GM10847 (cell line): ENCODE results near the gene CCNJL.

Experiments used
- POLR2A ChIP-seq: IDR thresholded peaks from 2 replicates; pipeline ENCODE4 v1.6.1; 2011; ENCODE audit not compliant: insufficient read length; ENCODE audit errors: extremely low read depth

Gene CCNJL, protein sequence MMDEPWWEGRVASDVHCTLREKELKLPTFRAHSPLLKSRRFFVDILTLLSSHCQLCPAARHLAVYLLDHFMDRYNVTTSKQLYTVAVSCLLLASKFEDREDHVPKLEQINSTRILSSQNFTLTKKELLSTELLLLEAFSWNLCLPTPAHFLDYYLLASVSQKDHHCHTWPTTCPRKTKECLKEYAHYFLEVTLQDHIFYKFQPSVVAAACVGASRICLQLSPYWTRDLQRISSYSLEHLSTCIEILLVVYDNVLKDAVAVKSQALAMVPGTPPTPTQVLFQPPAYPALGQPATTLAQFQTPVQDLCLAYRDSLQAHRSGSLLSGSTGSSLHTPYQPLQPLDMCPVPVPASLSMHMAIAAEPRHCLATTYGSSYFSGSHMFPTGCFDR

GRCh38 chr5:160312134-160312959, at the start of gene CCNJL:
TSS of gene CCNJL (minus strand) at chr5:160312564. CDS start at chr5:160311923, 641 bp downstream.
- TF ChIP-seq POLR2A: no peak

GRCh38 chr5:160361624-160362228, 49.4 kb upstream of the CCNJL start:
- TF ChIP-seq POLR2A: no peak

DNA sequence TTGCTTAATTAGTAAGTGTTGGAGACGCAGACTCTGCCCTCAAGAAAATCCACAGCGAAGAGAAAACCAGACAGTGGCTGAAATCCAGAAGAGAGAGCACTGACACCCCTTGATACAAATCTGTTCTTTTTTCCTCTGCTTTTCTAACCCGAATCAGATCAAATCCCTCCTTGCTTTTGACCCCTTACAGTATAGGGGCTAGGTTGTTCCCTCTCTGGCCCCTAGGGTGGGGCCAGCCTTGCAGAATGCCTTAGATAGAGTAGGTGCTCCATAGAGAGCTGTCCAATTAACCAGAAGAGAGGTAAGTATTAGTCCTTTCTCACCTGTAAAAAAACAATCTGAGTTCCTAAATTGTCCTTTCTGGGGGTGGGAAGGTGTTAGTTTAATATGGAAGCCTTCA, 47.9 kb upstream of the CCNJL start:
- TF ChIP-seq POLR2A: no peak

DNA sequence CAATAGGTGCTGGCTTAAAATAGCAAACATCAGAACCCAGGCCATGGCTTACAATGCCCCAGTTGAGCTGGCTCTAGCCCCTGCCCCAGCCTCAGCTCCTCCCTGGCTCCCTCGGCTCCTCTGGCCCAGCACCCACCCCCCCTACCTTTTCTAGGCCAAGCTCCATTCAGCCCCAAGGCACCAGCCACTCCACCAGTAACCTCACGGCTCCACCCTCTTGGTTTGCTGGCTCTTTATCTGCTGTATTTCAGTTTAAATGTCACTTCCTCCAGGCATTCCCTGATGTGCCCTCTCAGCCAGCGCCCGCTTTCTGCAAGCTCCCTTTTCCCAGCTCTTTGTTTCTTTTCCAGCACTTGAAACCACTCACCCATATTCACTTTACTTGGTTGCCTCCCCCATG, 47.5 kb upstream of the CCNJL start:
- no peak for TF ChIP-seq POLR2A

- no peak for TF ChIP-seq POLR2A
These were observed 46.9 kb upstream of the CCNJL start for GRCh38 chr5:160359242-160359641.

DNA sequence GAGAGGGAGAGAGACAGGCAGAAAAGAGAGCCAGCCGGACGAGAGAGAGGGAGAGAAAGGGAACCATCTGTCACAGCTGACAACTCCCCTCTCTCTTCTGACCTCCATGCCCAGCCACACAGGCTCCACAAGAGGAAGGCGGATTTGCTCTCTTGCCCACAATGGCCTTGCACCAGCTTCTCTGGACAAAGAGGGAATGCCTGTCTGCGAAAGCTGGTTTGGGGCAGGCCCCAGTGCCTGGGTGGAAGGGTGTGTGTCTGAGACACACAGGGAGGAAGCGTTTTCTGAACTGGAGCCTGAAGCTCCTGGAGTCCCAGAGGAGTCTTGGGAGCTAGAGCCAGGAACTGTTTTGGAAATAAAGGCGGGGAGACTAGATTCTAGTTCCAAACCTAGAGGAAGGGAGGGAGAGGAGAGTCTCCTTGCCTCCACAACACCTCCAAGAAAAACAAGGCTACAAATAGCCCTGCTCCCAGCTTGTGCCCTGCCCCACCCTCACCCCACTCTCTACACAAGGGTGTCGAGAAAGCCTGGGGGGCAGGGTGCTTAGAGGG, 45.6 kb upstream of the CCNJL start:
- TF ChIP-seq POLR2A: no peak

DNA sequence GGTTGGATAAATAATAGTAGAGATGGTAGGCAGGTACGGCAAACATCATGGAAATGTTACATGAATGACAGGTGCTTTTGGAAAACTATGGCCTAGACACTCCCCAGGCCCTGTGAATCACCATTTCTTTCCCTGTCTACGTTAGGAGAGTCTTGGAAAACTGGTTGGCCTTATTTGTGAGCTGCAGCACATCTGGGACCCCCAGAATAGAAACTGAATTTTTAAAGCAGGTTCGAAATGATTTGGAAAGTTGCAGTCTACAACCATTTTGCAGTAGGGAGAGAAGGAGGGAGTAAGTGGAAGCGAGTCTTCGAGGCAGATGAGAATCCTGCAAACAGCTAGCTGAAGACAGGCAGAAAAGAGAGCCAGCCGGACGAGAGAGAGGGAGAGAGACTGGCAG, 45.0 kb upstream of the CCNJL start:
- TF ChIP-seq POLR2A: no peak

- TF ChIP-seq POLR2A: no peak
These were observed 44.4 kb upstream of the CCNJL start for GRCh38 chr5:160356550-160357347.

GRCh38 chr5:160354666-160355065, 42.3 kb upstream of the CCNJL start:
- TF ChIP-seq POLR2A: no peak

DNA sequence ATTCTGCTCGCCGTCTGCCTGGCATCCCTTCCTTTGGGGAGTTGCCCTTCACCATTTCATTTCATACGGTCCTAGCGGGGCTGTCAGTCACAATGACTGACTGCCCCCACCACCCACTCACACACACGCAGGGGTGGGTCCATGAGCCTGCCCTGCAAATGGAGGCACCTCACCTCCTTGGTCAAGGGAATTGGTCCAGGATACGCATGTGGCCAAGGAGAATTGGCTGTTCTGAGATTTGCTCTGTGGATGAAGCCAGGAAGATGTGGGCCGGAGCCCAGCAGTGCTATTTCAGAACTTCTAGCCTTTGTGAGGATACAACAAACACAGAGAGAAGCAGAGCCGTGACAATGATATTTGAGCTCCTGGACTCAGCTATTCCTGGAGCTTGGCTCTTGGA, 41.0 kb upstream of the CCNJL start:
- no peak for TF ChIP-seq POLR2A

GRCh38 chr5:160352308-160352707, 39.9 kb upstream of the CCNJL start:
- TF ChIP-seq POLR2A: no peak

GRCh38 chr5:160349935-160350303, 37.6 kb upstream of the CCNJL start:
- no peak for TF ChIP-seq POLR2A

GRCh38 chr5:160349249-160349934, 37.0 kb upstream of the CCNJL start:
- no peak for TF ChIP-seq POLR2A

DNA sequence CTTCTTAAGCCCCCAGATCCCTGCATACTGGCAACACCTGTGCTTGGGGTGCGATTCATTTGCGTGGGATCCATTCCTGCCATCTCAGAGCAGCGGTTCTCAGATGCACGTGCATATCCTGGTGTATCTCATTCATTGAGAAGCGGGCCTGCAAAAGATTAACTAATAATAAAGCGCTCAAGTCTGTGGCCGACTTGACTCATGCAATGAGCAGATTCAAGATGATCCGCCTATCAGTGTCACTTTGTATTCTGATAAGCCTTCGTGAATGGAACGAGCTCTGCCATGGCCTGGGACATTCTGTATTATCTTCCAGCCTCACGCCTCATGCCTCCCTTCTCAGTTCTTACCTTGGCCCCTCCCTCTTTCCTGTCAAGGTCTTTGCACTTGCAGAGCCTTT, 35.7 kb upstream of the CCNJL start:
- no peak for TF ChIP-seq POLR2A
